LNCAP (cell line): ENCODE measurements around the gene LTBP3.

Experiments used
- CTCF ChIP-seq: fragments of 450-650 bp; IDR thresholded peaks from 2 replicates; pipeline ENCODE4 v1.5.1; 2017; ENCODE audit warnings: mild to moderate bottlenecking

LTBP3 gene

GRCh38 chr11:65572356-65573051 lies 14.3 kb upstream of the LTBP3 start, which contains the start of gene FAM89B:
TSS of gene FAM89B (plus strand) at chr11:65572538. CDS start at chr11:65572670, 132 bp downstream.
- TF ChIP-seq CTCF: no peak

GRCh38 chr11:65571940-65572339 lies 13.8 kb upstream of the LTBP3 start:
- peak; percentile 36; the same call in 1 of the 2 replicates for TF ChIP-seq CTCF

DNA sequence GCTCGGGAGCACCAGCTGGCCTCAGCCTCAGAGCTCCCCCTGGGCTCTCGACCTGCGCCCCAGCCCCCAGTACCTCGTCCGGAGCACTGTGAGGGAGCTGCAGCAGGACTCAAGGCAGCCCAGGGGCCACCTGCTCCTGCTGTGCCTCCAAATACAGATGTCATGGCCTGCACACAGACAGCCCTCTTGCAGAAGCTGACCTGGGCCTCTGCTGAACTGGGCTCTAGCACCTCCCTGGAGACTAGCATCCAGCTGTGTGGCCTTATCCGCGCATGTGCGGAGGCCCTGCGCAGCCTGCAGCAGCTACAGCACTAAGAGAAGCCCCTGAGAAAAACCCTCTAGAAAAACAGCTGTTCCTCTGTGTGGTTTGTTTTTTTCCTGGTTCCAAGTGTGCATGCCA lies 13.3 kb upstream of the LTBP3 start:
- TF ChIP-seq CTCF: no peak

DNA sequence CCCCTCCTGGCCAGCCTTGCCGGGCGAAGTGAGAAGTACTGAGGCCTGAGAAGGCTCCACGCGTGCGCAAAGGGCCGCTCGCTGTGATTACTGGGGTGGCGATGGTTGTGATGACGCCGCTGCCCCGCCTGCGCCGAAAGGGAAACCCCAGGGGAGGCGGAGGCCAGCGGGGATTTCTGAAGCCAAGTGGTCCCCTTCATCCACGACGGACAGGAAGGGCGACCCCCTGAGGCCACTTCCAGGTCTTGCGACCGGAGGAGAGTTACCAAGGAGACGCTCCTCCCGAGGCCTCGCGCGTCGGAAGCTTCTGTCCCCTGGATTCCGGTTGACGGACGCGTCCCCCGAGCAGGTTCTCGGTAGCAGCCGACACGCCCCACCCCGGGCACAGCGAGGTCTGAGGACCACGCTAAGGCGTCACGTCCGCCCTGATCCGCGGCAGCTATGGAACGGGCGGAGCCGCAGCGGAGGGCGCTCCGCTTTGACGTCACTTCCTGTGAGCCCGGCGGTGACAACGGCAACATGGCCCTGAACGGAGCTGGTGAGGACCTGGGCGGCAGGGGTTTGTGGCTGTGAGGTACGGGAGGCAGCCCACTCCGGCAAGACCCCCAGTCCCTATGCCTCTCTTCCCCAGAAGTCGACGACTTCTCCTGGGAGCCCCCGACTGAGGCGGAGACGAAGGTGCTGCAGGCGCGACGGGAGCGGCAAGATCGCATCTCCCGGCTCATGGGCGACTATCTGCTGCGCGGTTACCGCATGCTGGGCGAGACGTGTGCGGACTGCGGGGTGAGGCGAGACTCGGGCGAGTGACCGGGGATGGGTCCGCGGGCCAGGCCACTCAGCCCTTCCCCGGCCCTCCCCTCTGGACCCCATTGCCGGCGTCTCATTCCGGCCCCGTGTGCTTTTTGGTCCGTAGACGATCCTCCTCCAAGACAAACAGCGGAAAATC lies 12.1 kb upstream of the LTBP3 start, which contains the start of gene ZNRD2:
Gene ZNRD2, plus strand, starts transcription at position 505 of the 946 bp plus-strand sequence. Its CDS starts 15 bp downstream, at position 520.
- peak; percentile 55; the same call in 1 of the 2 replicates for TF ChIP-seq CTCF

DNA sequence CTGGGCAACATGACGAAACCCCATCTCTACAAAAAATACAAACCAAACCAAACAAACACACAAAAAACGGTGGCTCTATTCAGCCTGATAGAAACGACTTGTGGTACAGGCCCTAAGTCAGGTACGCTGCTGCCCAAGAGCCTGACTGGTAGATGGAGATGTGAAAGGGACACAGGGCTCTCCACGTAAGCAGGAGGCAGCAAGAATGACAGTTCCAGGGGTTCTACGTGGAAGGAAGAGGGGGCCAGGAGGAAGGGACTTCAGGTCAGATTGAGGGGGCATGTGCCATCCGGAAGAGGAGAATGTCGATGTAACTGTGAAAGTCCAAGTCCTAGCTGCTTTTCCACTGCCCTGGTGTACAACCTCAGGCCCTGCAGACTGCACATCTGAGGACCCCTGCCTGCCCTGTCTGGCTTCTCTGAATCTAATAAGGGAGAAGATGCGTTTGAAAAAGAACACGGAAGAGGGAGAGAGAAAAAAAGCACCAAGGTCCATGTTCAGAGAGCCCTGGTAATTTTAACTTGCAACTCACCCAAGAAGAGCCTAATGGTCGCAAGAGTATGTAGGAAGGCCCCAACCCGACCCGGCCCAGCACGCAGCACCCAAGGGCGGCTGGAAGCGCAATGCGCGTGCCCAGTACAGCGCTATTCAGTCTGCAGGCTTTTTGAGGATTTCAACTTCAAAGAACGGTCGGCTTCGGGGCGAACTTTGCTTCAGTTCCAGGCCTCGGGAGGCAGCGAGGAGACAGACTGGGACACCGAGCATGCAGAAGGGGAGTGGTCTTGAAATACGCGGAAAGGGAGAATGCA lies 11.2 kb upstream of the LTBP3 start:
- no peak for TF ChIP-seq CTCF

DNA sequence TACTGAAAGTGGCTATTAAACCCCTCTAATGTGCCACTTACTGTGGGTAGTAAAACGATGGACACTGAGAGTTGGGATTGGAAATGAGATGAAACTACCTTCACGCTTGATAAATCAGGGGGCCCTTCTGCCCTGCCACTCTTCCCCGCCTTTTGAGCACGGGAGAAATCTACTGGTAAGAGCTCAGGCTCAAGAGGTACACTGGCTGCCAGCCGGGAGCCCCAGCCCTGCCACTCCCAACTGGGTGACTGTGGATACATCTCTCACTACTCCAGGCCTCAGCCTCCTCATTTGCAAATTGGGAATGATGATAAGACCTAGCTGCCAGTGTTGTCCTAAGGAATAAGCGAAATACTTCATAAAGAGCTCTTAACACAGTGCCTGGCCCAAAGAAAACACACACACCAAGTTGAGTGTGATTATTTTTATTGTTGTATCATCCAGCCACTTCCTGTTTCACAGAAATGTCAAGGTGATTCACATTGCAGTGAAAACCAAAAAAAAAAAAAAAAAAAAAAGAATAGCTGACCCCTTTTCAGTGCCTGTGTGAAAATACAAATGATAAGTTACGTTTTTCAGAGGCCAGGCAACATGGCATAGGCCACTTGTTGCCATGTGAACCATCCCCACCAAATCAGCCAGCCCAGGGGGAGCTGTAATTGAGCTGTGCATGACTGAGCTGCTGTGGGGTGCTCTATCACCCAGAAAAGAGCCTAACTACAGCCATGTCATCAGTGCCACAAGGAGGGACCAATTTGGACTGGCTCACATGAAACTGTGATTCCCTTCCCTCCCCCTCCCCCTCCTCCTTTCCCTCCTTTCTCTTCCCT lies 7.7 kb upstream of the LTBP3 start:
- no peak for TF ChIP-seq CTCF
